ENCODE results near the gene CCDC90B. TPM values are rescaled to one million over a fixed set of nuclear protein-coding genes. Genes with fewer than 3 reads are reported as not detected.

CCDC90B gene
- total and polyA plus RNA-seq, 10 of the 15 experiments (the other 5 are each of a cell fraction or from before 2014, with no cell fraction given) = 33.2 to 91.5 (median 59.2) TPM

DNA sequence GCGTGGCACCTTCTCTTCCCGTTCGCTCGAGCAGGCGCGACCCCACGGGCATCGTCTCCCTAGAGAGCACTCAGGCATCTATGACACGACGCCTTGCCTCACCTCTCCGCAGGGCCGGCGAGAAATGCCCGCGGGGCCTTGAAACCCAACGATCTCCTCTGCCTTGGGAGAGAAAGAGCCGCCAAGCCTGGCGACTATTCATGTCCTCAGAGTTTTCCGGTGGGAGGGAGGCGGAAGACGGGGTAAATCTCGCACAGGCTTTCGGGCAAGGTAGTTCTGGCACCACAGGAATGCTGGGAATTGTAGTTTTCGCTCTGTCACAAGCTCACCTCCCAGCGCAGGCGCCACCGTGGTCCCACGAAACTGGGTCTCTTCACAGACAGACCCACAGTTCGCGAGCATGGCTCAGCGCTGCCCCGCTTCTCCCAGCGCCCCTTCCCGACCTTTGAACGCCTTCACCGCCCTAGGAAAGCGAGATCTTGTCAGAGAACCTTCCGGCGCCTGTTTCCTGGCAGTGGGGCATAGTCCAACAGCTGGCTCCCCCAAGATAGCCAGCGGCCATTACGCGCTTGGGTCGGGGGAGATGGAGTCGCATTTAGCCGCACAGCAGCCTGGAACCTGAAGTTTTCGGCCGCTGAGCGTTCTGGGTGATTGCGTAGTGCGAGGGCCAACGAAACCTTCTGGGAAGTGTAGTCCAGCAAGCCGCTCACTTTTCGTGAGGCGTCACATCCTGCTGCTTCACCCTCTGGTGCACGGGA, at the start of gene CCDC90B (continued):
- peak; percentile 74 for TF ChIP-seq RUNX3 (IDR thresholded peaks at IDR 0.05; ENCODE audit: low read length)
- TF ChIP-seq ZBTB4 (CRISPR knock-in tag; IDR thresholded peaks at IDR 0.05) = no peak
- no peak for TF ChIP-seq NR2C2 (IDR thresholded peaks at IDR 0.05; ENCODE audit: borderline replicate concordance, control insufficient read depth, insufficient read length, low read depth)
- TF ChIP-seq PAX8 (IDR thresholded peaks at IDR 0.05) = no peak
- TF ChIP-seq STAT3 (IDR thresholded peaks at IDR 0.05; ENCODE audit: low read depth, low read length) = no peak
- no peak for TF ChIP-seq ZBTB33 (IDR thresholded peaks at IDR 0.05)
- no peak for TF ChIP-seq FOXM1 (IDR thresholded peaks at IDR 0.05; ENCODE audit: low read depth, low read length)
- TF ChIP-seq TCF7 (IDR thresholded peaks at IDR 0.05; ENCODE audit: borderline replicate concordance) = no peak
- peak in 1 of 2 experiments; percentile 13; a peak in 1 of 3 replicates for TF ChIP-seq EGR1 (IDR thresholded peaks at IDR 0.05; ENCODE audit: borderline replicate concordance in 1 of 2, low read depth in 2 of 2, low read length in 2 of 2)
- no peak for TF ChIP-seq MTA3 (IDR thresholded peaks at IDR 0.05; ENCODE audit: borderline replicate concordance, low read length)
- no peak for TF ChIP-seq ZSCAN29 (IDR thresholded peaks at IDR 0.05)
- TF ChIP-seq ZNF207 (IDR thresholded peaks at IDR 0.05; ENCODE audit: borderline replicate concordance) = peak; percentile 84; the same call in 1 of the 2 replicates
- no peak for TF ChIP-seq KDM1A (IDR thresholded peaks at IDR 0.05; ENCODE audit: borderline replicate concordance)
- peak; percentile 98 for TF ChIP-seq PML (IDR thresholded peaks at IDR 0.05; ENCODE audit: low read length)
- no peak for TF ChIP-seq SPI1 (IDR thresholded peaks at IDR 0.05; ENCODE audit: borderline replicate concordance, insufficient read depth, low read depth, low read length)
- TF ChIP-seq, protein P1, sequence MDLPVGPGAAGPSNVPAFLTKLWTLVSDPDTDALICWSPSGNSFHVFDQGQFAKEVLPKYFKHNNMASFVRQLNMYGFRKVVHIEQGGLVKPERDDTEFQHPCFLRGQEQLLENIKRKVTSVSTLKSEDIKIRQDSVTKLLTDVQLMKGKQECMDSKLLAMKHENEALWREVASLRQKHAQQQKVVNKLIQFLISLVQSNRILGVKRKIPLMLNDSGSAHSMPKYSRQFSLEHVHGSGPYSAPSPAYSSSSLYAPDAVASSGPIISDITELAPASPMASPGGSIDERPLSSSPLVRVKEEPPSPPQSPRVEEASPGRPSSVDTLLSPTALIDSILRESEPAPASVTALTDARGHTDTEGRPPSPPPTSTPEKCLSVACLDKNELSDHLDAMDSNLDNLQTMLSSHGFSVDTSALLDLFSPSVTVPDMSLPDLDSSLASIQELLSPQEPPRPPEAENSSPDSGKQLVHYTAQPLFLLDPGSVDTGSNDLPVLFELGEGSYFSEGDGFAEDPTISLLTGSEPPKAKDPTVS (IDR thresholded peaks at IDR 0.05; ENCODE audit: low read depth, low read length) = no peak
- no peak for TF ChIP-seq ZNF622 (IDR thresholded peaks at IDR 0.05)
- no peak for TF ChIP-seq RBBP5 (conservative IDR thresholded peaks at IDR 0.05)
- no peak for TF ChIP-seq NFXL1 (IDR thresholded peaks at IDR 0.05; ENCODE audit: borderline replicate concordance)
- no peak for TF ChIP-seq BCL11A (IDR thresholded peaks at IDR 0.05; ENCODE audit: low read depth, low read length)
- TF ChIP-seq CBX5 (IDR thresholded peaks at IDR 0.05; ENCODE audit: low read depth) = peak; percentile 29; the same call in 1 of the 2 replicates
- TF ChIP-seq SUPT20H (IDR thresholded peaks at IDR 0.05; ENCODE audit: borderline replicate concordance, control insufficient read depth, low read depth, low read length) = no peak
